SK-N-MC (cell line): ENCODE measurements around the gene MAPK8.

ENCODE experiments used
- DNase-seq: peaks from one replicate; pipeline ENCODE4 v3.0.0-alpha.2; 2011; ENCODE audit warnings: low read depth, low spot score
- H3K27ac ChIP-seq: fragments of 200-600 bp; sonication (generic); 2 replicates; pipeline ENCODE4 v1.5.1; 2016; ENCODE audit warnings: mixed run types
- H3K36me3 ChIP-seq: fragments of 200-600 bp; sonication (generic); 2 replicates; pipeline ENCODE4 v1.6.1; 2017; ENCODE audit warnings: antibody characterized with exemption, low read length, mixed read lengths; ENCODE audit not compliant: insufficient read depth
- H3K4me3 ChIP-seq: fragments of 200-600 bp; sonication (generic); 2 replicates; pipeline ENCODE4 v1.5.1; 2016
- H3K9ac ChIP-seq: fragments of 200-600 bp; sonication (generic); 2 replicates; pipeline ENCODE4 v1.8.0; 2017; ENCODE audit warnings: mixed run types, mixed read lengths; ENCODE audit not compliant: insufficient read length
- H3K9me3 ChIP-seq: fragments of 200-600 bp; sonication (generic); 2 replicates; pipeline ENCODE4 v1.6.1; 2017; ENCODE audit warnings: low read depth, mild to moderate bottlenecking, antibody characterized with exemption, low read length, moderate library complexity, mixed read lengths
- EZH2 ChIP-seq: fragments of 200-600 bp; sonication (generic); IDR thresholded peaks from one replicate; pipeline ENCODE4 v1.6.1; 2017; ENCODE audit warnings: antibody characterized with exemption
- FOXP2 ChIP-seq: optimal IDR thresholded peaks from 2 replicates; pipeline ENCODE3; 2011; ENCODE audit warnings: mild to moderate bottlenecking, moderate library complexity; ENCODE audit not compliant: insufficient read depth; ENCODE audit errors: extremely low read length, control extremely low read depth
- POLR2AphosphoS5 ChIP-seq: IDR thresholded peaks from 2 replicates; pipeline ENCODE4 v1.6.1; 2012; ENCODE audit warnings: mild to moderate bottlenecking, low read depth, low read length, borderline replicate concordance

MAPK8 gene

DNA sequence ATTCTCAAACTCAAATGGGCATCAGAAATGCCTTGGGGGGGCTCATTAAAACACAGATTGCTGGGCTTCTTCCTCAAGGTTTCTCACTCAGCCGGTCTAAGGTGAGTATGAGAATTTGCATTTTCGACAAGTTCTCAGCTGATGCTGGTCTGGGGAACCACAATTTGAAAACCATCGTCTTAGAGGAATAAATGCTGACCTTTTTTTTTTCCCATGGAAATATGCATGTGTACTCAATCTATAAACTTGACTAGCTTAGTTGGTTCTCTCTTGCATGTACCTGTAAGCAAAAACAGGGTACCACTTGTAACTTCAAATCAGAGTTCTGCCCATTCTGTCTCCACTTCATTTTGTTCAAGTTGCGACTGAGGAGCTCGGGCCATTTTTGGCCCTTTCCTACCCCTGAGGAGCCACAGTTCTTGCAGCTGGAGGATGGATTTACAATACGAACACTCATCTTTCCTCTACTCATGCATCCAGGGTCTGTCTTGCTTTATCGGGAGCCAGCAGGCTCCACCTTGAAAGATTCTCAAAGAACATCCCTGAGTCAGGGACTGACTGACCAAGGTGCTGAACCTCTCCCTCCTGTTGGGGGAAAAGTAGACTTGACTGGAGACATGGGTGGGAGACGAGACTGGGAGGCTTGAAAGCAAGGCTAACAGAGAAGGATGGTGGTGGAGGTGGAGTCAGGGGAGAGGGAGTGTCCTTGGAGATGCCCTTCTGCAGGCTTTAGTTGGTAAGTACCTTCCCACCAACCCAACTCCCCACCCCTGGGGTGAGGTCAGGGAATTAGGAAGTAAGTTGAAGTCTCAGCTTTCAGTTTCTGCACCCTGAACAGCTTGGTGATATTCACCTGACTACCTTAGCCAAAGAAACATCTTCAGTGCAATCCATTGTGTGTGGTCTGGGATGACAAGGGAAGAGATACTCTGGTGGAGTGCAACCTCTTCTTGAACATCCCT lies 3.7 kb upstream of the MAPK8 start:
- Histone ChIP-seq H3K9ac (no peak overlapping the region), H3K36me3 (no peaks in the 10 kb centered on the region), H3K4me3 (no peak overlapping the region), H3K9me3 (no peaks in the 10 kb centered on the region), H3K27ac (no peak overlapping the region)
- no peak for TF ChIP-seq POLR2AphosphoS5
- TF ChIP-seq FOXP2, result no peak
- TF ChIP-seq EZH2, result no peak
- DNase-seq, result no peak

GRCh38 chr10:48305905-48306264 lies 592 bp upstream of the MAPK8 start:
- Histone ChIP-seq H3K27ac (no peak overlapping the region), H3K9ac (no peak overlapping the region), H3K4me3 (peak overlapping the region; percentile 70), H3K9me3 (no peaks in the 10 kb centered on the region), H3K36me3 (no peaks in the 10 kb centered on the region)
- TF ChIP-seq FOXP2 (no peak), POLR2AphosphoS5 (no peak), EZH2 (no peak)
- DNase-seq, result no peak

GRCh38 chr10:48306870-48307710 lies 613 bp downstream of the MAPK8 start:
- Histone ChIP-seq H3K4me3 (peak overlapping the region; percentile 79), H3K9ac (peak overlapping the region; percentile 79), H3K36me3 (no peaks in the 10 kb centered on the region), H3K9me3 (no peaks in the 10 kb centered on the region), H3K27ac (no peak overlapping the region)
- DNase-seq, result no peak
- TF ChIP-seq POLR2AphosphoS5 (no peak), FOXP2 (no peak), EZH2 (no peak)

DNA sequence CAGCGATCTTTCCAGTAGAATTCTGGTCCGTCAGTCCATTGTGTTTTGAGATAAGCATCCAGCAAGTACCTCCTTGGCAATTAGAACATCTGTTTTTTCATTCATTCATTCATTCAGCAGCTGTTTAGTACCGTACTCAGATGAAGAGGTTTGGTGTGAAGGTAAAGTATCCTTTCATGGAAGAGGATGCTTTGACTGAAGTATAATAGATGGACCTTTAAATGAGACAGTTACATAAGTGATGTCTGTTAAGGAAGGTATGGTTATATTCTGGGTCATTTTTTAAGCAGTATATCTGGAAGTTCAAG lies 1.2 kb downstream of the MAPK8 start:
- no peak for DNase-seq
- no peaks in the 10 kb centered on the region for H3K9me3 ChIP-seq
- peak overlapping the region; percentile 79 for H3K9ac ChIP-seq
- H3K4me3 ChIP-seq, result peak overlapping the region; percentile 79
- TF ChIP-seq POLR2AphosphoS5 (no peak), FOXP2 (no peak), EZH2 (no peak)
- H3K27ac ChIP-seq, result no peak overlapping the region
- H3K36me3 ChIP-seq, result no peaks in the 10 kb centered on the region

- TF ChIP-seq EZH2, result no peak
- no peak for TF ChIP-seq POLR2AphosphoS5
- no peak for TF ChIP-seq FOXP2
- Histone ChIP-seq H3K9me3 (no peaks in the 10 kb centered on the region), H3K9ac (no peak overlapping the region), H3K27ac (no peak overlapping the region), H3K4me3 (no peak overlapping the region), H3K36me3 (no peaks in the 10 kb centered on the region)
- DNase-seq, result no peak
These were observed 3.3 kb downstream of the MAPK8 start for GRCh38 chr10:48309711-48310226.

- Histone ChIP-seq H3K36me3 (no peaks in the 10 kb centered on the region), H3K27ac (no peak overlapping the region), H3K9me3 (no peaks in the 10 kb centered on the region), H3K9ac (no peak overlapping the region), H3K4me3 (no peak overlapping the region)
- TF ChIP-seq FOXP2 (no peak), POLR2AphosphoS5 (no peak), EZH2 (no peak)
- DNase-seq, result no peak
These were observed 7.6 kb downstream of the MAPK8 start for GRCh38 chr10:48314107-48314506.

GRCh38 chr10:48316236-48316635 lies 9.8 kb downstream of the MAPK8 start:
- Histone ChIP-seq H3K9ac (no peak overlapping the region), H3K36me3 (no peaks in the 10 kb centered on the region), H3K27ac (no peak overlapping the region), H3K4me3 (no peak overlapping the region), H3K9me3 (no peaks in the 10 kb centered on the region)
- DNase-seq, result no peak
- TF ChIP-seq EZH2 (no peak), POLR2AphosphoS5 (no peak), FOXP2 (no peak)

GRCh38 chr10:48317321-48317990 lies 11.0 kb downstream of the MAPK8 start:
- Histone ChIP-seq H3K27ac (no peak overlapping the region), H3K4me3 (no peak overlapping the region)

More at GRCh38 chr10:48317321-48317990, 11.0 kb downstream of the MAPK8 start:
- no peak for TF ChIP-seq EZH2
- TF ChIP-seq FOXP2, result no peak
- no peak for TF ChIP-seq POLR2AphosphoS5
- no peak for DNase-seq
- Histone ChIP-seq H3K9ac (no peak overlapping the region), H3K36me3 (no peaks in the 10 kb centered on the region), H3K9me3 (no peaks in the 10 kb centered on the region)
